GM10847 (cell line): Measurements from ENCODE around the gene CBLN4.

Source experiments
- POLR2A ChIP-seq: IDR thresholded peaks from 2 replicates; pipeline ENCODE4 v1.6.1; 2011; ENCODE audit not compliant: insufficient read length; ENCODE audit errors: extremely low read depth

Gene CBLN4

DNA sequence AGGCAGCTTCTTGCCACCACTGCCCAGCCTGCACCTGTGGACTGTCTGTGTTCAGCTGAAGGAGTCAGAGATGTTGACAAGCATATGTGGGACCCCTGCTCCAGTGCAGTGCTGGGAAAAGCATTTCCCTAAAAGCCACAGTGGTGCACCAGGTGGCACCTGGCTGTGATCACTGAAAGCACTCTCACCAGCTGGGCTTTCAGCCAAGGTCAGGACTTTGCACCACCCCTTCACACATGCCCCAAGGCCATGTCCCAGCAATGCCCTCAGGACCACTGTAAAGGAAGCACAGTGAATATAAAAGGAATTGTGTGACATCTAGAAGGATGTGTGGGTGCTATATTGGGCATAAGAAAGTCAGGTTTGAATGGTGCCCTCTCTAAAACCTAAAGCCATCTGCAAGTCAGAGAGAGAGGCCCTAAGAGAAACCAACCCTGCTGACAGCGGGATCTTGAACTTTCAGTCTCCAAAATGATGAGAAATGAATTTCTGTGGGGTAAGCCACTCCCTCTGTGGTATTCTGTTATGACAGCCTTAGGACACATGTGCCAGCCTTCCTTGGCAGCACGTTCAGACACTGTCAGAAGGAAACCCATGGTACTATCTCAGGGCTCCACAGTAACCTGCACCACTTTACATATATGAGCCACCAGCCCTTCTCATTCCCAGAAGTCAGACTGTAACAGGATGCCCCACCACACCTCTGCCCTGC, 30.7 kb downstream of the CBLN4 start:
- no peak for TF ChIP-seq POLR2A

DNA sequence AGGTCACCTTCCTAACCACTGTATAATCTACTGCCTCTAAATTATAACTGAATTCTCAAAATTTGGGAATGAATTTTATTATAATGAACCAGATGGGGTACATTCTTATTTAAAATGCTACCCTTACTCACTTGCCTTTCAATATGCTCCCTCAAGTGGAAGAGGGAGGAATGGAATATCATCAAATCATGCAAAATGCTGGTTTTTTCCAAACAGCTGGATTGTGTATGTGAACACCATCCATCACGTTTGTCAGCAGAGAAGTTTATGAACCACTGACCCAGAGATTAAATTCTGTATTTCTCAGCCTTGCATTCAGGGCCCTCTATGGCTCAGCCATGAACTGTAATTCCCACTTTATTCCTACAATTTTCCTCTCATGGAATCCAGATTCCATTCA, 40.5 kb downstream of the CBLN4 start:
- TF ChIP-seq POLR2A: no peak

DNA sequence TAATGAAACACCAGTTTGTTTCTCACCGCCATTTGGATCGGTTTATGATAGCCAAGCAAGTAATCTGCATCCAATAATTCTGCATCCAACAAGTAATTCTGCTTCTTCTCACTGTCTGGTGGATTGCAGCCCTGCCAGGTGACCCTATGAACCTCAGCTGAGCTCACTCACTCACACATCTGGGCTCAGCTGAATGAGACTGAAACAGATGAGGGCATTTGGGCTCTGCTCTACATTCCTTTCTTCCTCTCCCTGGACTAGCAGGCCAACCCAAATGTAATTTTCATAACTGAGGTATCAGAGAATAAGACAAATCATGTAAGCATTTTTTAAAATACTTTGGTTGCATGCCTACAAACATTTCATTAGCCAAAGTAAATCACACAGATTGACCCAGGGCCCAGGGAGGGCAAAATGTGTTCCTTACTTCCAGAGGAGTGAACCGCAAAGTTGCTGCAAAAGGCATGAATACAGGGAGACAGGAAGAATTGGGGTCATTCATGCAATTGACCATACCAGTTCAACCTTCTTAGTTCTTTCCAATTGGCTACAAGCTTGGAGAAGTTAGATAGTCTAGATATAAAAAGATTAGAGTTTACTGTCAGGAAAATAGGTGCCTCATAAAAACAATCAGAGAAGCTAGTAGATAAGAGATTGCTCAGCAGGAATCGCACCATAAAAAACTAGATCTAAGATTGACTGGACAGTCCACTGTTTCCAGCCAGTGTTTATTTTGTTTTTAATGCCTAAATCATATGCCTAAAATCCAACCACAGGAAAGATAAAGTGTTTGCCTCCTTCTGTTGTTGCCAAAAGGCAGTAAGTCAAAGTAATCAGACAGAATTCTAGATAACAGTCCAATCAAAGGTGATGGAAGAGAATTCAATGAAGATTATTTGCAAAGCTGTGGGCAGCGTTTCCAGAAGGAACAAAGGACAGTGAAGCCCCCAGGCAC, 43.7 kb downstream of the CBLN4 start:
- TF ChIP-seq POLR2A: no peak

DNA sequence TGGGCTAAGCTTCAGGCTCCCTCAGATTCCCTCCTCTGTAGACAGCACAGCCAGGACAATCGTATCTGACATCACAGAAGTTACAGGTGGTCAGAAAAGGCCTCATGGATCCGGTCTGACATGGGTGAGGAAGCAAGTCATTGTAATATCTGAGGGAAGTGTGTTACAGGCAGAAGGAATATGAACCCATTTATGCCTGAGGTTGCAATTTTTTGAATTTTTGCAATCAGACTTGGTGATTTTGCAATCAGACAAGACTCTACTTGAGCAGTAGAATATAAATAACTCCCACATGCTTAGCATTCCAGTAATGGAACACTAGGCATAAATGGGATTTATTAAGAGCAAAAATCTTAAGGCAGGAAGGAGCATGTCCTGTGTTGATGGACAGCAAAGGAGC, 52.1 kb downstream of the CBLN4 start:
- no peak for TF ChIP-seq POLR2A

DNA sequence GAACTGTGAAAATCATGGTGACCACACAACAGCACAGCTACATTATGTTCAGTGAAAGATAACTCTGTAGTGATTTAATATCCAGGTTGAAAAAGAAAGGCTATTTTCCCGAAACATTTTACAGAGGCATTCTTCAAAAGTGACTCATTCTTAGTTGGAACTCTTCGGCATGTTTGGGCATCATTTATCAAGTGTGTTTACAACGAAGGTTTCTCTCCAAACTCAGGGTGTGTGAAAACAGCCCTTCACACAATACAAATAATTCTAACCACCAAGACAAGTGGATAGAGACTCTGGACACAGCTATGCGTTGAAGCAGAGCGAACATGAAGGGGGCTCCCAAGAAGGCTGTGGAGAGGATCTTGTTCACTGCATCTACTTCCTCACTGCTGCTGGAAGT, 57.6 kb downstream of the CBLN4 start:
- TF ChIP-seq POLR2A: no peak
